NCI-H82 treated with DMSO at 0.1 percent for 48 hours (cell line): ENCODE results near the gene GALNT13.

ENCODE experiments used
- DNase-seq: peaks from one replicate; lab custom pipeline; 2025; ENCODE audit not compliant: unreplicated experiment; lab: John Stamatoyannopoulos, UW

The GALNT13 gene

DNA sequence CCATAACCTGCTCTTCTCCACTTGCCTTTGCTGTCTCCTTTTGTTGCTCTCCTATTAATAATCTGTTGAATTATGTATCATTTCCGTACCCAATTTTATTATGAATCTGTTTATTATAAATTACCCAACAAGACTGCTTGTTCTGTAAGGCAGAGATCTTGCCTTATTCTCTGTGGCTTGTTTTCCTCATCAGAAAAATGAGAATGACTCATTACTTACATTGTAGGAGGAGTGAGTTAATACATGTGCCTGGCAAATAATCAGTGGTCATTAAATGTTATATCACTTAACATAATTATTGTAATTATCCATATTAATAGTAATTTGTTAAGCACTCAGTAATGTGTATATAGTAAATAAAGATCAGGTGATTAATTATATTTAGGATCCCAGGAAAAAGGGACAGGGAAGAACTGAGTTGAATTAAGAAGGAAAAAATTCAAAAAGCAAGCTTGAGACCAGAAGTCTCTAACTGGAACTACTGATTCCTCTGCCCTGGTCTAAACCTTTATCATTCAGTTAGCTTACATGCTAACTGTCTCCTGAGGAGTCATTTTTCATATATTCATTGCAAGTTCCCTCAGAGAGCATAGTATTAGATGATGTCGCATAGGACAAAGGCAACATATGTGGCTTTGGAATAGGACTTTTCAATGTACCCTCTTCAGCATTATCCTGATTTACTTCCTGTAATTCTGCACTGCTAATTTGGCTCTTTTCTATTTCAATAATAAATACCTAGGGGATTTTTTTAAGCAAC, 335.7 kb downstream of the GALNT13 start:
- DNase-seq, result no peak

DNA sequence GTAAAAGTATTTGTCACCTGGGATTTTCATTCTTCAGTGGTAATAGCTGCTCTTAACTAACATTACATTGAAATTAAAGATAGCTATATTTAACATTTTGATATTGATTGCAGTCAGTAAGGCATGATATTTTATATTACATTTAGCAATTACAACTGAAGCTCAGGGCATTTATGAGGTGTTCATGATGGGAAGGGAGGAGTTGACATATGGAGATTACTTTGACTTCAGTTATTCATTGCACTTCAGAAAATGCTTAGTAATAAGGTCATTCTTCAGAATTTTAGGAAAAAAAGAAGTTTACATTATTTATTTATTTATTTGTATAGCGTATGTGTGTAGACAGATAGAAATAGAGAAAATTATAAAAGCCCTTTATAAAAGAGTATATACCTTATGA, 352.0 kb downstream of the GALNT13 start:
- no peak for DNase-seq

DNA sequence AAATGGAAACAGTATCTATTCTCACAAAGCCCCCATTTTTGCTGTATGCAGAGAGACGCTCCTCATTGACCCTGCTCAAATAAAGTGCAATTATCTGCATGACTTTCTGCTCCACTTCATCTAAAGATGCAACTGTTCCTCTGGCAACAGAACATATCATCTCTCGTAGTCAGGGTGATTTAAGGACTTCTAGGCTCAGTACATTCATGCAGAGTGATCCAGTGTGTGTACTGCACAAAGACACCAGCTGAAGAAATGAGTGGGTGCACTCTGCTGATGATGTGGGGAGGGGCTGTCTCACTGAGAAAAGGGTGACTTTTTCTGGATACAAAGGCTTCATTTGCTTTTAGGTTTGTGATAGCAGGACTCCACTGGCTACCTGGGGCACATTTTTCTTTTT, 355.2 kb downstream of the GALNT13 start:
- no peak for DNase-seq

DNA sequence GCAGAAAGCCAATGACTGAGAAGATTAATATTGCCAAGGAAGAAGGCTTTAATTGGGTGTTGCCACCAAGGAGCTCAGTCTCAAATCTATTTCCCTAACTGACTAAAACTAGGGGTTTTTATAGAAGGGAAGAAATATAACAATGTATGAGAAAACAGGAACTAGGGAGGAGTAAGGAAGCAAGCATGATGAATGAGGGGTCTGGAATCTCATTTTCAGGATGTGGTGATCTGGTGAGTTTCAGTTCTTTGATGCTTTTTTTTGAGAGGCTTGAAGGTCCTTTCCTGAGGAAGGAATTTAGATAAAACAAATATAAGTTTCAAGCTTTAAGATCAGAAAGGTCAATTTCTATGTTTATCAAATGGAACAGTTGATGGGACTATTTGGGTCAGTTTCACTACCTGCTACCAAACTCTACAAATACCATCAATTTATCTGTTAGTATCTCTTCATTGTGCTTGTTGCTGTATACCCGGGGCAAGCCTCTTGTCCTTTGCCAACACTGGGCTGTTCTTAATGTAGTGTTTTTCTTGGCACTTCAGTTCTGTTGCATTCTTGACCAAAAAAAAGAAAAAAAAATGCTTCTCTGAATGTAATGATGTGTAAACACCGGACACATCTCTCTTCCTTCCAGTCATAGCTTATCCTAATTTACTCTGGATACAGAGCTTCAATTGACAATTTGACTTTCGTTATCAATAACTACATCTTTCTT, 357.0 kb downstream of the GALNT13 start:
- DNase-seq, result no peak

DNA sequence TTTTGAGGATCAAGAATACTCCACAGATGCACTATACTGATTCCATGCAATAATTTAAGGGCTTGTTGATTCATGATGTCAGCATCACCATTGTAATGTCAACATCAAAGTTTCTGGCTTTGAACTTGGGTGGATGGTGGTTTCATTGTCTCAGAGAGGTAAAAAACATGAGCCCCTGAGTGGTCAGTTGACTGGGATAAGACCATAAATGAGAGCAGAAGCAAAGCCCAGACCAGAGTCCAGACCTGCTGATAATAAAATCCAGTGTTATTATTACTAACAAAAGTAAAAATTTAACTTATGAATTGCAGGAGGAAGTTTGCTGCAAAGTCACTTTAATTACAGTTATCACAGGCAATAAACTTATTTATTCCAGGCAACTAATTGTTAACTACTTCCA, 358.2 kb downstream of the GALNT13 start:
- DNase-seq, result no peak

DNA sequence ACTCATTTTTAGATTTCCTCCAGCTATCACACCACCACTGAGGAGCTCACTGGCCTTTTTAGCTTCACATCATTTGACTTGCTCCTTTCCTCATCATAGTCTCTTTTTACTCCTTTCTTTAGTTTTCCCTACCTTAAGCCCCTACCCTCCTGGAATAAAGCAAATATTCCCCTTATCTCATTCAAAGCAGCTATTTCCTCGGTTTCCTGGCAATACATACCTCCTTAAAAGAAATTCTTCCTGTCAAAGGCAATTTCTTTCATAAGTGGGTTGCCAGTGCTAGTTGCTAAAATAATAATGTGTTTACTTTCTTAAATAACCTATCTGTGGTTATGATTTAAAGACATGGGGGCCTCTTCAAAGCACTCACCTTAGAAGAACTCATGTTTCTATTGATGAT, 359.3 kb downstream of the GALNT13 start:
- DNase-seq, result no peak

DNA sequence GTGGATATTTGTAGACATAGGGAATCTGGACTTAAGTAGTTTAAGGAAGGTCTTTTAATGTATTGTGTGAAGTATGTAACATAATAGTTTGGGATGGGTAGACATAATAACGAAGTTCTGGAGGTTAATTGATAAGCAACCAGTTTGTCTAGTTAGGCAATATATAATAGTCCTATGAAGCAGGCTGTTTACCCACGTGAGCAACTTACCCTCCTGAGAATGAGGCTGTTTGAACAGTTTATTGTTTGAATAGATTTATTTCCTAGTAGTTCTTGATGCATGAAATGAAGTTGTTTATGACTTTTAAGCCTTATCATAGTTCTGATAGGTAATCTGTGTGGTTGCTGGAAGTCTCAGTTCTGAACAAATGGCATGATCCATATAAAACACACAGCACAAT, 361.5 kb downstream of the GALNT13 start:
- no peak for DNase-seq

DNA sequence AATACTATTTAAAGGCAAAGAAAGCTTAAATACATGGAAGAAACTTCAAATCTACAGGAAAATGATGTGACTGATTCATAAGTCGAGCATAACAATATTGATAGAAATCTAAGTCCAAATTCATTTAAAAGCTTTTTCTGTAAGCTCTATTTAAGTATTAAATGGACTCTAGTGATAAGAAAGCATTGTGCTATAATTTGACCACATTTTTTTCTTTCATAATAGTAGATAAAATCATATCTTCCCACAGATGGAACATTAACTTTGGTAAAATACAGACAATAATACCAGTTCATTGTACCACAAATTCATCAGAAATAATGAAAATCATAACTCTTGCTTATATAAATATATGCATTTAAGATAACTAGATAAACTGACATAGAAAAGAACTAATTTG, 366.5 kb downstream of the GALNT13 start:
- no peak for DNase-seq

DNA sequence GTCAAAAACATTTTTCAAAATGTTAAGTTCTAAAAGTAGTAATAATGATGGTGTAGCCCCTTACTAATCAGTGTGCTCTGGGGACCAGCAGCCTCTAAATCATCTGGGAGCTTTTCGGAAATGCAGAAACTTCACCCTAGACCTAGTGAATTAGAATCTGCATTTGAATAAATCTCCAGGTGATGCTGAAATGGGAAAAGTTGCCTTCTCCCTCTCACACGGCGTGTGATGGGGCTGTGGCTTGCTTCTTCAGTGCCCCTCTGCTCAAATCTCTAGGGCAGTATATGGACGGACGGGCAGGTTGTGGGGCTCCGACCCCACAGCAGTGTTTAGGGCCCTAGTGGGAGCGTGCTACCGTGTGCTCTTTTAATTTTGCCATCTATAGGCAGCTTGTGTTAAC, 368.6 kb downstream of the GALNT13 start:
- DNase-seq, result no peak

DNA sequence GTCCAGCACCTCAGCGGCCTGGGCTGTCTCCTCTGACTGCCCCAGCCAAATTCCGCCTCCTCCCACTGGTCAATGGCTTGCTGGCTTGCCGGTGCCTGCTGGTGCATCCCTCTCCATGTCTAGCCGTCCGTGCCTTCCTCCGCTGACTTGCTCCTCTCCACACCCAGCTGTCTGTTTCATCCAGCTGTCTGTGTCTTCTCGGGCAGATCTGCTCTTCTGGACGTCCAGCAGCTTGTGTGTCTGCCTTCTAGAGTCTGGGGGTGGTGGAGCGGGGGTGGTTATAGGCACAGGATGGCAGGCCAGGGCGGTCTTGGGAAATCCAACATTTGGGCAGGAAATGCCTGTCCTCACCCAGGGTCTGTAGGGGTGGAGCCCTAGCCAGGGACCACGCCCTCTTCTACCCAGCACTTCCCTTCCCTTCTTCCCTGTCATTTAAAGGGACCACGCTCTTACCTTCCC, 369.2 kb downstream of the GALNT13 start:
- no peak for DNase-seq

DNA sequence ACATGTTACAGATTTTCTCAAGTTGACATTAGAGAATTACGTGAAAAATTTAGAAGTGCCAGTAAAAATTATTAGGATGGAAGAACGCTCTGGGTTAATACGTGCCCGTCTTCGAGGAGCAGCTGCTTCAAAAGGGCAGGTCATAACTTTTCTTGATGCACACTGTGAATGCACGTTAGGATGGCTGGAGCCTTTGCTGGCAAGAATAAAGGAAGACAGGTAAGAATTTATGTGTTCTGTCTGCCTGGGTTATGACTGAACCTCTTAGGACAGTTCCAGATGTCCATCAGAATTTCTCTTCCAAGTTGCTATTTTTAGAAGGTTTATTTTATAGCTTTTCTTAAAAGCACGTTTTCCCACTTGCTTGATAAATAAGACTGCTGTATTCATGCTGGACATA, 371.0 kb downstream of the GALNT13 start:
- DNase-seq, result no peak

DNA sequence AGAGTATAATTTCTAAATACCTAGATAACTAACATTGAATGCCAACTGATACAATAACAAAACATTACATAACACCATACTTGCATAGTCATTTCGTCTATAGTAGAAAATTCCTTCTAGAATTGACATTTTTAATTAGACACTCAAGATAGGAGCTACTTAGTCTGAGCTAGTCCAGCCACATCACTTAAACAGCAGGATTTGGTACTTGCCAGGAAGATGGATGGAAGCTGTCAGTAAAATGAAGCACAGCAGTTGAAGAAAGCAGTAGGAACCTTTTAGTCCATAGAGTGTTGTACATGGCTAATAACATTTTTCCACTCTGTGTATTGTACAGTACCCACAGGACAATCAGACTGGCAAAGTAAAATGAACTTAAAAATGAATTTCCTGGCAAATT, 372.0 kb downstream of the GALNT13 start:
- DNase-seq, result no peak

DNA sequence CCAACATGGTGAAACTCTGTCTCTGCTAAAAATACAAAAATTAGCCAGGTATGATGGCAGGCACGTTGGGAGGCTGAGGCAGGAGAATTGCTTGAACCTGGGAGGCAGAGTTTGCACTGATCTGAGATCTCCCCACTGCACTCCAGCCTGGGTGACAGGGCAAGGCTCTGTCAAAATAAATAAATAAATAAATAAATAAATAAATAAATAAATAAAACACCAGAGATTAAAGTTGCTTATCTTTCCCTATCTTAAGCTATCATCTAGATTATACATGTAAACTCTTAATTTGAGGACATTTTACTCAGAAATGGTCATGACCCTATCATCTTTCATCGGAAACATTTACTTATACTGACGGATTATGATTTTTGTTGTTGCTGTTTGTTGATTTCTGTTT, 373.2 kb downstream of the GALNT13 start:
- DNase-seq, result no peak

DNA sequence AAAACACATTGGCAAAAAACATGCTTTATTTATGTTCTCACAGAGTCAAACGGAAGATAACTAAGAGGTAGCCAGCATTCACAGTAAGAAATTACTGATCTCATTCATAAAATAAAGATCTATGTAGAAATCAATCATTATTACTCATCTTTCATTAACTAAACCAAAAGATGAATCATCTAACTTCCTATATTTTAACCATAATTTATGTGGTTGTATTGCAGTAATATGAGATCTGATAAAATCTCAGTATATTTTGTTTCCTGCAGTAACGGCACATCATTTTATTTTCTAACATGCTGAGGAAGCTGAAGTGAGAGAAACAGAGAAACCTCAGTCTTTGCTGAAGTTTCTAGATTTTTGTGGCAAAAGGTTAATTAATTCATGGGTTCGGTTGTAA, 375.8 kb downstream of the GALNT13 start:
- no peak for DNase-seq

DNA sequence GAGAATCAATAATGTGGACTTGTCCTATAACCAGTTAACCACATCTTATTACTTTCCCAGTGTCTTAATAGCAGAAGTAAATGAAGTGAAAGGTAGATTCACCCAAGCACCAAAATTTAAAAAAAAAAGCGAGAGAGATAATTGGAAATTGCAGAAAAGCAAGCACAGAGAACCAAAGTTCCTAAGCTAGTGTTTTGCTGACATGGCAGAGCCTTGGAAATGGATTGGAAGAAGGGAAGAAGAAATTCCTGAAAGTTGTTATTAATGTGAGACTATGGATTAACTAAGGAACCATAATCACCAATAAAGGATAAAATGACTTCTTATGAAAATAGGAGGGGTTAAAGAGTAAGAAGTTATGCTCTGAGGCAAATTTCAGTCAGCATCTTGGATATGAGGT, 384.4 kb downstream of the GALNT13 start:
- no peak for DNase-seq

DNA sequence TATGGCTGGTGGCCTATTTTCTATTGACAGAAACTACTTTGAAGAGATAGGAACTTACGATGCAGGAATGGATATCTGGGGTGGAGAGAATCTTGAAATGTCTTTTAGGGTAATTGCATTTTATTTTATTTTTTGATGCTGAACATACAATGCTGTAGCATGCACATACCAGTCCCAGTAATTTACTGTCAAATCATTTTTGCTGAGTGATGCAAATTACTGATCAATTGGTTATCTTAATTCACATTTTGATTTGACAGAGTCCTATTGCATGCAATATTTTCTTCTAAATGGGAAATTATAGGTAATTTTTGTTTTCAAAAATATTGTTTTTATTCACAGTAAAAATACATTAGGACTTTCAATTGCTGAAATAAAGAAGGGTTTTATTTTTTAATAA, 387.3 kb downstream of the GALNT13 start:
- no peak for DNase-seq

DNA sequence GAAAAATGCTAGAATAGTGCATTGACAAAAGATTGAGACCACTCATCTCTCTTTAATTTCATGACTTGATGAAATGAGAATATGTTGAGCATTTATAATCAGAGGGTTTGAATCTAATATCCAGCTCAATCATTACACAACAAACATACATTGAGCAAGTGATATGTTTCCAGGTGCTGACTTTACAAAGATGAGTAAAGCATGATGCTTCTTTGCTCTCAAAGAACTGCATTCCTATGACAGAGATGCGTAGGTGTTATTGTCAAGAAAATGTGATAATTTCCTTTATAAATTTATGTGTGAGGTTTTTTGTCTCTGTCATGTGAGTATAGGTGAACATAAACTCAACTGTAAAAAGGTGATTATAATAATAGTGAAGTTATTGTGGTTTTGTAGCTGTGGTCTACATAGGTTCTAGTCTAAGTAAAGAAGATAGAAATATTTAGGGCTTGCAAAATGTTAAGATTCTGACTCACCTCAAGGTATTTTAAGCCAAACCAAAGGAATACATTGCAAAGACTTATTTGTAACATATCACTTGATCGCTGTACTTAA, 389.8 kb downstream of the GALNT13 start:
- DNase-seq, result no peak

DNA sequence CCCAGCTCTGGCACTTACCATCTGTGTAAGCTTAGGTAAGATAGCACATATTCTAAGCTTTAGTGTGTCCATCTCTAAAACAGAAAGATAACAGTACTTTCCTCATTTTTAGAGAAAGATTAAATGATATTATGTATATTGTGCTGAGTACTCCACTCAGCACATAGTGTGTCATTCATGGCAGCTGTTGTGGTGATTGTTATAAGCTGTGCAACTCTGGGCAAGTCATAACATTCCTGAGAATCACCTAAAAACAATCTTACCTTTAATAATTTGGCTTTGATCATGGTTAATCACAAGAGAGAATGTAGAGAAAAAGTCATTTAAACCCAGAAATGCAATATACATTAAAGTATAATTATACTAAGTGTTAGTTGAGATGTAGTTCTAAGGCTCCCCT, 391.5 kb downstream of the GALNT13 start:
- DNase-seq, result no peak

DNA sequence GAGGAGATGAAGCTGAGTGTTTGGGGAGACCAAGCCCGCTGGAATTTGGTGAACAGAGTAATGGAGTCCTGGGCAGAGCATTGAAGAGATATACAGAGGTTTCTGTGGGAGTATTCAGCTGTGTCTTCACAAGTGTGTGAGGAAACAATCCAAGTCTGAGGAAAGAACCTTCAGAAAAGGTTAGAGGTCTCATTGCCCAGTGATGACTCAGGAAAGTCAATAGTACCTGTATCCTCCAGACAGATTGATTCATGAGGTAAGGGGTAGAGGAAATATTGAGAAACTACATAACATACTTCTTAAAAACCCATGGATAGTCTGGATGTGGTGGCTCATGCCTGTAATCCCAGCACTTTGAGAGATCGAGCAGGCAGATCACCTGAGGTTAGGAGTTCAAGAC, 392.3 kb downstream of the GALNT13 start:
- DNase-seq, result no peak

DNA sequence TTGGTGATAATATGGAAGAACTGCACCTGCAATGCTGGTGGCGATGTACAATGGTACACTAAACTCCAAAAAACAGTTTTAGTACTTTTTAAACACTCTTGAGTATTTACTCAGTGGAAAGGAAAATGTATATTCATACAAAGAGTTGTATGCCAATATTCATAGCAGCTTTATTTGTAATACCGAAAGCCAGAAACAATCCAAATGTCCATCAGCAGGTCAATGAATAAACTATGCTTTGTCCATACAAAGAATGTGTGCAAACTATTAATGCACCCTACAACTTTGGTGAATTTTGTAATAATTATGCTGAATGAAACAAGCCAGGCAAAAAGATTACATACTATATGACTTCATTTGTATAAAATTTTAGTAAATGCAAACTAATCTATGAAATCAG, 396.3 kb downstream of the GALNT13 start:
- DNase-seq, result no peak

DNA sequence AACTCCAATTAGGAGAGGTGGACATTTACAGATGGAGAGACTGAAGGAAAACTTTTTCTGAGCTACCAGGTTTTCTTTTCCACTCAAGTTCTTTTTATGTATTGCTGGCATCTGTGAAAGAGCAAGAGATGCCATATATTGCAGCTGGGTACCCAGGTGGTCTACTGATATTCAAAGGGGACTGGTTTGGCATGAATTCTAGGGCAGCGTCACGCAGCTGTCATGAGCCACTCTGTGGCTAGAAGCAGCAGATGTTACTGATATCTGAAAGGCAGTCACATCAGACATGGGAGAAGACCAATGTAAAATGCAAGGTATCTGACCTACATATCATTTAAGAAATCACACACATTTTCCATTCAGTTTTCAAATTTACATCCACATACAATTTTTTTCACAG, 408.8 kb downstream of the GALNT13 start:
- DNase-seq, result no peak

DNA sequence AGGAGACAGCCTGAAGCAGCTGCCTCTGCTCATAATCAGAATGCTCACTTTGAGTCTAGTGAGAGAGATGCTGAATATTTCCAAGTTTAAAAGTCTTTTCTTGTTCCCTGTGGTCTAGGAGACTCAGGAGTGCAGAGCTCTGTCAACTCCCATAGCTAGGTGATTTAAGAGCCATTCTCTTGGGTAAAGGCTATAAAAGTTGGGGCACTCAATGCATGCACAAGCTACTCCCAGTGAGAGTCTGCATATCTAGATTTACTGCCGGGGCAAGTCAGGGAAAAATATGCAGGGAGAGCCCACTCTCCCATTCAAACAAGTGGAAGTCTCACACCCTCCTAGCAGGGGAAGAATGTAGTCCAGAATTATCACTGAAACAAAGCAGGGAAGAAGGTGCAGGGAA, 418.1 kb downstream of the GALNT13 start:
- no peak for DNase-seq
